B cell (primary cell): ENCODE measurements around the gene ERC2.

ENCODE experiments used
- EZH2 ChIP-seq: IDR thresholded peaks from 2 replicates; pipeline ENCODE4 v1.6.1; 2012; ENCODE audit warnings: borderline replicate concordance, low read depth, mild to moderate bottlenecking, moderate library complexity, low read length; ENCODE audit not compliant: insufficient read depth, poor library complexity, severe bottlenecking
- TF ChIP-seq, protein P1 (sequence below): fragments of 200-600 bp; IDR thresholded peaks from one replicate; pipeline ENCODE4 v1.8.0; 2022; ENCODE audit warnings: antibody characterized with exemption, mild to moderate bottlenecking

DNA sequence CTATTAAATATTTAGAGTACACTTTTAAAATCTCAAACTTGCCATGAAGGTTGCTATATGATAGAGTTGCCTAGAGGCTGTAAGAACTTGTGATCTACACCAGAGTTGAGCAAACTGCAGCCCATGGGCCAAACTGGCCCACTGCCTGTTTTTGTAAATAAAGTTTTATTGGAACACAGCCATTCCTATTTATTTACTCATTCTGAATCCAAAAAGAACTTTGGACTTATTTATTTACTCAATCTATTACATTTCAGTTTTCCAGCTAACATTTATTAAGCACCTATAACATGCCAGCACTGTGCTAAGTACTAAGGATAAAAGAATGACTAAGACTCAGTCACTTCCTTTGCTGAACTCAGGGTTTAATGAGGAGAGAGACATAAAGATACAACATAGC lies 403.6 kb downstream of the ERC2 start:
- TF ChIP-seq, protein P1, sequence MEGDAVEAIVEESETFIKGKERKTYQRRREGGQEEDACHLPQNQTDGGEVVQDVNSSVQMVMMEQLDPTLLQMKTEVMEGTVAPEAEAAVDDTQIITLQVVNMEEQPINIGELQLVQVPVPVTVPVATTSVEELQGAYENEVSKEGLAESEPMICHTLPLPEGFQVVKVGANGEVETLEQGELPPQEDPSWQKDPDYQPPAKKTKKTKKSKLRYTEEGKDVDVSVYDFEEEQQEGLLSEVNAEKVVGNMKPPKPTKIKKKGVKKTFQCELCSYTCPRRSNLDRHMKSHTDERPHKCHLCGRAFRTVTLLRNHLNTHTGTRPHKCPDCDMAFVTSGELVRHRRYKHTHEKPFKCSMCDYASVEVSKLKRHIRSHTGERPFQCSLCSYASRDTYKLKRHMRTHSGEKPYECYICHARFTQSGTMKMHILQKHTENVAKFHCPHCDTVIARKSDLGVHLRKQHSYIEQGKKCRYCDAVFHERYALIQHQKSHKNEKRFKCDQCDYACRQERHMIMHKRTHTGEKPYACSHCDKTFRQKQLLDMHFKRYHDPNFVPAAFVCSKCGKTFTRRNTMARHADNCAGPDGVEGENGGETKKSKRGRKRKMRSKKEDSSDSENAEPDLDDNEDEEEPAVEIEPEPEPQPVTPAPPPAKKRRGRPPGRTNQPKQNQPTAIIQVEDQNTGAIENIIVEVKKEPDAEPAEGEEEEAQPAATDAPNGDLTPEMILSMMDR, result no peak
- TF ChIP-seq EZH2, result no peak
